ENCODE data around the gene SLC35C1. TPM values are rescaled to one million over a fixed set of nuclear protein-coding genes. Genes with fewer than 3 reads are reported as not detected.

SLC35C1 gene
- total and polyA plus RNA-seq, 2 of the 13 experiments (the other 11 are each of a cell fraction or from before 2014, with no cell fraction given): 2.9 to 7.0 TPM

DNA sequence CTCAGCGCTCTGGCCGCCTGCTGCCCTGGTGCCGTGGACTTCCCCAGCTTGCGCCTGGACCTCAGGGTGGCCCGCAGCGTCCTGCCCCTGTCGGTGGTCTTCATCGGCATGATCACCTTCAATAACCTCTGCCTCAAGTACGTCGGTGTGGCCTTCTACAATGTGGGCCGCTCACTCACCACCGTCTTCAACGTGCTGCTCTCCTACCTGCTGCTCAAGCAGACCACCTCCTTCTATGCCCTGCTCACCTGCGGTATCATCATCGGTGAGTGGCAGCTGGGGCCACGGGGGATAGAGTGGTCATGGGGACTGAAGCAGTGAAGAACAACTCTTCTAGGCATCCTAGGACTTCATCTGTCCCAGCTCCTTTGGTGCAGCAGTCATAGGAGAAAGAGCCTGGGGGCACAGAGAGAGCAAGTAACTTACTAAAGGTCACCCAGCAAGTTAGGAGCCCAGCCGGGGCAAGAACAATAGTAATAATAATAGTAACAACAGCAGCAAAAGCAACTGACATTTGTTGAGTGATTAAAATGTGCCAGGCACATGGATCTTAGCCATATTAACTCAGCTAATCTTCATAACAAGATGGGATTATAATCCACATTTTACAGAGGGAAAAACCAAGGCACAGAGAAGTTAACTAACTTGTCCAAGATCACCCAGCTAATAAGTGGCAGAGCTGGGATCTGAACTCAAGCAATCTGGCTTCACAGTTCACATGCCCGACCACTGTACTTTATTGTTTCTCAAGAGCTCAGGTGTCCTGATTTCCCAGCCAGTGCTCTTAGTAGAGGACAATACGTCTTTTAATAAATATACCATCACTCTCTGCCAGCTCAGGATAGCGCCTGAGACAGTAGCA, 1.4 kb downstream of the SLC35C1 start (continued):
- TF ChIP-seq JUNB (CRISPR knock-in tag; IDR thresholded peaks at IDR 0.05; ENCODE audit: borderline replicate concordance): no peak
- TF ChIP-seq PLRG1 (conservative IDR thresholded peaks at IDR 0.05): no peak
- TF ChIP-seq, protein P1, sequence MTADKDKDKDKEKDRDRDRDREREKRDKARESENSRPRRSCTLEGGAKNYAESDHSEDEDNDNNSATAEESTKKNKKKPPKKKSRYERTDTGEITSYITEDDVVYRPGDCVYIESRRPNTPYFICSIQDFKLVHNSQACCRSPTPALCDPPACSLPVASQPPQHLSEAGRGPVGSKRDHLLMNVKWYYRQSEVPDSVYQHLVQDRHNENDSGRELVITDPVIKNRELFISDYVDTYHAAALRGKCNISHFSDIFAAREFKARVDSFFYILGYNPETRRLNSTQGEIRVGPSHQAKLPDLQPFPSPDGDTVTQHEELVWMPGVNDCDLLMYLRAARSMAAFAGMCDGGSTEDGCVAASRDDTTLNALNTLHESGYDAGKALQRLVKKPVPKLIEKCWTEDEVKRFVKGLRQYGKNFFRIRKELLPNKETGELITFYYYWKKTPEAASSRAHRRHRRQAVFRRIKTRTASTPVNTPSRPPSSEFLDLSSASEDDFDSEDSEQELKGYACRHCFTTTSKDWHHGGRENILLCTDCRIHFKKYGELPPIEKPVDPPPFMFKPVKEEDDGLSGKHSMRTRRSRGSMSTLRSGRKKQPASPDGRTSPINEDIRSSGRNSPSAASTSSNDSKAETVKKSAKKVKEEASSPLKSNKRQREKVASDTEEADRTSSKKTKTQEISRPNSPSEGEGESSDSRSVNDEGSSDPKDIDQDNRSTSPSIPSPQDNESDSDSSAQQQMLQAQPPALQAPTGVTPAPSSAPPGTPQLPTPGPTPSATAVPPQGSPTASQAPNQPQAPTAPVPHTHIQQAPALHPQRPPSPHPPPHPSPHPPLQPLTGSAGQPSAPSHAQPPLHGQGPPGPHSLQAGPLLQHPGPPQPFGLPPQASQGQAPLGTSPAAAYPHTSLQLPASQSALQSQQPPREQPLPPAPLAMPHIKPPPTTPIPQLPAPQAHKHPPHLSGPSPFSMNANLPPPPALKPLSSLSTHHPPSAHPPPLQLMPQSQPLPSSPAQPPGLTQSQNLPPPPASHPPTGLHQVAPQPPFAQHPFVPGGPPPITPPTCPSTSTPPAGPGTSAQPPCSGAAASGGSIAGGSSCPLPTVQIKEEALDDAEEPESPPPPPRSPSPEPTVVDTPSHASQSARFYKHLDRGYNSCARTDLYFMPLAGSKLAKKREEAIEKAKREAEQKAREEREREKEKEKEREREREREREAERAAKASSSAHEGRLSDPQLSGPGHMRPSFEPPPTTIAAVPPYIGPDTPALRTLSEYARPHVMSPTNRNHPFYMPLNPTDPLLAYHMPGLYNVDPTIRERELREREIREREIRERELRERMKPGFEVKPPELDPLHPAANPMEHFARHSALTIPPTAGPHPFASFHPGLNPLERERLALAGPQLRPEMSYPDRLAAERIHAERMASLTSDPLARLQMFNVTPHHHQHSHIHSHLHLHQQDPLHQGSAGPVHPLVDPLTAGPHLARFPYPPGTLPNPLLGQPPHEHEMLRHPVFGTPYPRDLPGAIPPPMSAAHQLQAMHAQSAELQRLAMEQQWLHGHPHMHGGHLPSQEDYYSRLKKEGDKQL (CRISPR knock-in tag; IDR thresholded peaks at IDR 0.05; ENCODE audit: low read depth): no peak
- TF ChIP-seq MATR3 (CRISPR knock-in tag; IDR thresholded peaks at IDR 0.05): no peak
- 0 out of 2 replicates have a peak, but pooled peaks have one; percentile 22 for TF ChIP-seq TFDP1 (CRISPR knock-in tag; IDR thresholded peaks at IDR 0.05; ENCODE audit: borderline replicate concordance)
- 0 out of 2 replicates have a peak, but pooled peaks have one; percentile 15 for TF ChIP-seq ISX (CRISPR knock-in tag; conservative IDR thresholded peaks at IDR 0.05)
- TF ChIP-seq ZNF281 (CRISPR knock-in tag; IDR thresholded peaks at IDR 0.05; ENCODE audit: borderline replicate concordance): 0 out of 2 replicates have a peak, but pooled peaks have one; percentile 7
- TF ChIP-seq ZNF253 (CRISPR knock-in tag; IDR thresholded peaks at IDR 0.05; ENCODE audit: borderline replicate concordance): no peak
- TF ChIP-seq ZNF687 (CRISPR knock-in tag; IDR thresholded peaks at IDR 0.05): peak; percentile 50
- TF ChIP-seq, protein P2, sequence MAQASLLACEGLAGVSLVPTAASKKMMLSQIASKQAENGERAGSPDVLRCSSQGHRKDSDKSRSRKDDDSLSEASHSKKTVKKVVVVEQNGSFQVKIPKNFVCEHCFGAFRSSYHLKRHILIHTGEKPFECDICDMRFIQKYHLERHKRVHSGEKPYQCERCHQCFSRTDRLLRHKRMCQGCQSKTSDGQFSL (CRISPR knock-in tag; IDR thresholded peaks at IDR 0.05): no peak
- no peak for TF ChIP-seq ZNF670 (CRISPR knock-in tag; IDR thresholded peaks at IDR 0.05; ENCODE audit: borderline replicate concordance)
- TF ChIP-seq ZNF124 (CRISPR knock-in tag; IDR thresholded peaks at IDR 0.05): no peak
- TF ChIP-seq MXI1 (IDR thresholded peaks at IDR 0.05; ENCODE audit: borderline replicate concordance, low read depth, low read length): 0 out of 3 replicates have a peak, but pooled peaks have one; percentile 11

All from HepG2 (cell line).